ENCODE results near the gene RAB34. TPM values are rescaled to one million over a fixed set of nuclear protein-coding genes. Genes with fewer than 3 reads are reported as not detected.
"Not testable (repeated sequence)": the region's sequence is repeated elsewhere in the genome, so short reads cannot be mapped to it uniquely, and the experiment has no call there.

The RAB34 gene
- total RNA-seq, 1 experiment from 2014 or later = 105 TPM

DNA sequence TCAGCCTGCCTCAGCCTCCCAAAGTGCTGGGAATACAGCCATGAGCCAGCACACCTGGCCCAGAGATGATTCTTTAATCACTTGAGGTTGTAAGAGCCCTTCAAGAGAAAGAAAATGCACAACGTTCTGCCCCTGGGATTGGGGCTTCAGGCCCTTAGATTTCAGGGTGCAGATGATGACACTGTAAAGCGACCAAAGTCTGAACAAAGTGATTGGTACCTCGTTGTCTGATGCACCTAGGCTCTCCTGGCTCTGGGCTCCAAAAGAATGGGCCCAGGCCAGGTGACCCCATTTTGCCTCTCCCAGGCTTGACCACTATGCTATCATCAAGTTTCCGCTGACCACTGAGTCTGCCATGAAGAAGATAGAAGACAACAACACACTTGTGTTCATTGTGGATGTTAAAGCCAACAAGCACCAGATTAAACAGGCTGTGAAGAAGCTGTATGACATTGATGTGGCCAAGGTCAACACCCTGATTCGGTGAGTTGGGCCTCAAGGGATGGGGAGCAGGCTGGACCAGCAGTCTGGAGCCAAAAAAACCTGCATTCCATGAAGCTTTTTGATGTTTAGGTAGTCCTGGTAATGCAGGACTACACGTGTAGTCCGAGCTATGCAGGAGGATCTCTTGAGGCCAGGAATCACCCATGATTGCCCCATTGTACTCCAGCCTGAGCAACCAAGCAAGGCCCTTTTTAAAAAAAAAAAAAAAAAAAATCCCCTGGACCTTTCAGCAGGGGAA, 4.9 kb upstream of the RAB34 start:
- TF ChIP-seq, protein P1, sequence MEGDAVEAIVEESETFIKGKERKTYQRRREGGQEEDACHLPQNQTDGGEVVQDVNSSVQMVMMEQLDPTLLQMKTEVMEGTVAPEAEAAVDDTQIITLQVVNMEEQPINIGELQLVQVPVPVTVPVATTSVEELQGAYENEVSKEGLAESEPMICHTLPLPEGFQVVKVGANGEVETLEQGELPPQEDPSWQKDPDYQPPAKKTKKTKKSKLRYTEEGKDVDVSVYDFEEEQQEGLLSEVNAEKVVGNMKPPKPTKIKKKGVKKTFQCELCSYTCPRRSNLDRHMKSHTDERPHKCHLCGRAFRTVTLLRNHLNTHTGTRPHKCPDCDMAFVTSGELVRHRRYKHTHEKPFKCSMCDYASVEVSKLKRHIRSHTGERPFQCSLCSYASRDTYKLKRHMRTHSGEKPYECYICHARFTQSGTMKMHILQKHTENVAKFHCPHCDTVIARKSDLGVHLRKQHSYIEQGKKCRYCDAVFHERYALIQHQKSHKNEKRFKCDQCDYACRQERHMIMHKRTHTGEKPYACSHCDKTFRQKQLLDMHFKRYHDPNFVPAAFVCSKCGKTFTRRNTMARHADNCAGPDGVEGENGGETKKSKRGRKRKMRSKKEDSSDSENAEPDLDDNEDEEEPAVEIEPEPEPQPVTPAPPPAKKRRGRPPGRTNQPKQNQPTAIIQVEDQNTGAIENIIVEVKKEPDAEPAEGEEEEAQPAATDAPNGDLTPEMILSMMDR (IDR thresholded peaks at IDR 0.05; ENCODE audit: unreplicated experiment) = no peak
- no peaks in the 10 kb centered on the region for H3K9me3 Mint-ChIP-seq (ENCODE audit: unreplicated experiment)
- H3K4me1 Mint-ChIP-seq (ENCODE audit: insufficient read depth, unreplicated experiment) = peaks cover 30% of the 10 kb centered on the region
- DNase-seq (ENCODE audit: unreplicated experiment) = no peak
- ChIA-PET CTCF (interaction anchor here (0.6 to 9.2 kb wide), 3 partner anchors 25 to 1389 kb away, joined by 3 to 365 read pairs (median 4); partner anchors contain the start of gene TRAF4), POLR2A (interaction anchor here (0.7 to 18.0 kb wide), 10 partner anchors 24 to 228 kb away, joined by 3 to 1135 read pairs (median 14); partner anchors contain the start of genes BLTP2, PHF12, SDF2 and SUPT6H)
- BruUV-seq (replicated peaks) = no TSS peak
- intact Hi-C loops (cut with micrococcal nuclease) = no loop called here
- peaks cover 81% of the 10 kb centered on the region for H3K36me3 Mint-ChIP-seq (ENCODE audit: insufficient read depth, unreplicated experiment)
- no peak overlapping the region for H3K27ac Mint-ChIP-seq (ENCODE audit: low read depth, unreplicated experiment)
- peak overlapping the region; percentile 91 for H3K4me3 Mint-ChIP-seq (ENCODE audit: unreplicated experiment)
- no peaks in the 10 kb centered on the region for H3K27me3 Mint-ChIP-seq (ENCODE audit: insufficient read depth, unreplicated experiment)

GRCh38 chr17:28720997-28721329, 3.3 kb upstream of the RAB34 start:
- BruUV-seq (replicated peaks); DNase-seq (ENCODE audit: unreplicated experiment); H3K9me3 Mint-ChIP-seq (ENCODE audit: unreplicated experiment); H3K27me3 Mint-ChIP-seq (ENCODE audit: insufficient read depth, unreplicated experiment); intact Hi-C loops (cut with micrococcal nuclease): not testable (repeated sequence)
- ChIA-PET POLR2A (interaction anchor here (0.6 to 18.0 kb wide), 14 partner anchors 10 to 672 kb away, joined by 3 to 1135 read pairs (median 12); partner anchors contain the start of genes BLTP2, FLOT2, PHF12 and PIGS), CTCF (interaction anchor here (0.6 to 9.2 kb wide), 6 partner anchors 22 to 231 kb away, joined by 3 to 365 read pairs (median 4); partner anchors contain the start of gene TRAF4)
- peak overlapping the region; percentile 91 for H3K4me3 Mint-ChIP-seq (ENCODE audit: unreplicated experiment)
- H3K36me3 Mint-ChIP-seq (ENCODE audit: insufficient read depth, unreplicated experiment) = peaks cover 69% of the 10 kb centered on the region
- H3K4me1 Mint-ChIP-seq (ENCODE audit: insufficient read depth, unreplicated experiment) = peaks cover 26% of the 10 kb centered on the region
- H3K27ac Mint-ChIP-seq (ENCODE audit: low read depth, unreplicated experiment) = peak overlapping the region; percentile 97

GRCh38 chr17:28720247-28720996, 2.8 kb upstream of the RAB34 start:
- no peaks in the 10 kb centered on the region for H3K9me3 Mint-ChIP-seq (ENCODE audit: unreplicated experiment)
- peaks cover 32% of the 10 kb centered on the region for H3K4me1 Mint-ChIP-seq (ENCODE audit: insufficient read depth, unreplicated experiment)
- CTCF ChIA-PET = interaction anchor here (0.7 to 9.2 kb wide), 7 partner anchors 21 to 86 kb away, joined by 3 to 365 read pairs (median 4); partner anchors contain the start of gene TRAF4
- peak overlapping the region; percentile 91 for H3K4me3 Mint-ChIP-seq (ENCODE audit: unreplicated experiment)
- H3K36me3 Mint-ChIP-seq (ENCODE audit: insufficient read depth, unreplicated experiment) = peaks cover 65% of the 10 kb centered on the region
- TF ChIP-seq, protein P1 (IDR thresholded peaks at IDR 0.05; ENCODE audit: unreplicated experiment) = no peak
- intact Hi-C loops (cut with micrococcal nuclease) = no loop called here
- POLR2A ChIA-PET = interaction anchor here (0.6 to 18.0 kb wide), 29 partner anchors 8 to 673 kb away, joined by 3 to 1135 read pairs (median 7); partner anchors contain the start of genes BLTP2, FAM222B, FLOT2 and NEK8
- H3K27me3 Mint-ChIP-seq (ENCODE audit: insufficient read depth, unreplicated experiment) = no peaks in the 10 kb centered on the region
- no peak for DNase-seq (ENCODE audit: unreplicated experiment)
- TSS peak; percentile 79 for BruUV-seq (replicated peaks)
- H3K27ac Mint-ChIP-seq (ENCODE audit: low read depth, unreplicated experiment) = peak overlapping the region; percentile 97

- Mint-ChIP-seq H3K27ac (ENCODE audit: low read depth, unreplicated experiment) (peak overlapping the region; percentile 97), H3K4me1 (ENCODE audit: insufficient read depth, unreplicated experiment) (peaks cover 31% of the 10 kb centered on the region), H3K36me3 (ENCODE audit: insufficient read depth, unreplicated experiment) (peaks cover 65% of the 10 kb centered on the region), H3K27me3 (ENCODE audit: insufficient read depth, unreplicated experiment) (no peaks in the 10 kb centered on the region), H3K4me3 (ENCODE audit: unreplicated experiment) (peak overlapping the region; percentile 91), H3K9me3 (ENCODE audit: unreplicated experiment) (no peaks in the 10 kb centered on the region)
- intact Hi-C loops (cut with micrococcal nuclease) = loop anchor here (2.0 kb wide), 1 partner anchor 72 kb away; no protein-coding TSS in a partner anchor
- BruUV-seq (replicated peaks) = no TSS peak
- TF ChIP-seq, protein P1 (IDR thresholded peaks at IDR 0.05; ENCODE audit: unreplicated experiment) = no peak
- no peak for DNase-seq (ENCODE audit: unreplicated experiment)
- ChIA-PET POLR2A (interaction anchor here (0.6 to 18.0 kb wide), 30 partner anchors 8 to 460 kb away, joined by 3 to 1135 read pairs (median 6); partner anchors contain the start of genes BLTP2, DHRS13, FAM222B and FLOT2), CTCF (interaction anchor here (0.7 to 1.4 kb wide), 5 partner anchors 30 to 393 kb away, joined by 3 to 8 read pairs (median 3); no protein-coding TSS in a partner anchor)
Measured at GRCh38 chr17:28719021-28719433, 1.4 kb upstream of the RAB34 start.
